Adrenal gland (tissue), 12 donors: ENCODE measurements around the gene CAND2. TPM values are rescaled to one million over a fixed set of nuclear protein-coding genes. Genes with fewer than 3 reads are reported as not detected.

ENCODE experiments used
- DNase-seq, 7 donors: peaks; one replicate each; pipeline ENCODE4 v3.0.0-alpha.2; 2019 to 2020
- H3K27ac ChIP-seq, 5 donors: fragments of 200-600 bp; sonication (generic) in 4 of 5; 1 replicate in 3 of 5; 2 replicates in 2 of 5; pipeline versions ENCODE4 v1.5.1 to v1.8.0; 2016 to 2020; ENCODE audit warnings: mild to moderate bottlenecking in 1 of 5
- H3K27me3 ChIP-seq: fragments of 200-600 bp; 2 replicates; pipeline ENCODE4 v1.8.0; 2021
- H3K36me3 ChIP-seq, 2 donors: fragments of 200-600 bp; replicated peaks in 1 of 2; 1 replicate in 1 of 2; 2 replicates in 1 of 2; pipeline versions ENCODE4 v1.5.1 to v1.8.0; 2018 to 2022
- H3K4me1 ChIP-seq, 2 donors: fragments of 200-600 bp; replicated peaks in 1 of 2; 1 replicate in 1 of 2; 2 replicates in 1 of 2; pipeline versions ENCODE4 v1.5.1 to v1.8.0; 2018 to 2021
- H3K4me3 ChIP-seq, 4 donors: fragments of 200-600 bp; sonication (generic) in 3 of 4; one replicate each; pipeline ENCODE4 v1.5.1; 2016 to 2018
- H3K9me3 ChIP-seq, 3 donors: fragments of 200-600 bp; sonication (generic) in 1 of 3; replicated peaks in 1 of 3; 1 replicate in 2 of 3; 2 replicates in 1 of 3; pipeline versions ENCODE4 v1.5.1 to v1.8.0; 2016 to 2021
- CTCF ChIP-seq, 6 experiments: fragments of 450-650 bp in 4 of 6; fragments of 200-600 bp in 2 of 6; sonication (generic) in 1 of 6; IDR thresholded peaks; 1 replicate in 5 of 6; 2 replicates in 1 of 6; pipeline versions ENCODE4 v1.5.1 to v1.8.0; 2016 to 2021; ENCODE audit warnings: antibody characterized with exemption in 6 of 6, mild to moderate bottlenecking in 2 of 6, moderate library complexity in 1 of 6
- POLR2A ChIP-seq, 2 donors: fragments of 450-650 bp; IDR thresholded peaks; one replicate each; pipeline ENCODE4 v1.6.1; 2017; ENCODE audit warnings: antibody characterized with exemption in 2 of 2, mild to moderate bottlenecking in 2 of 2, moderate library complexity in 1 of 2
- WGBS, 4 donors: extraction: QIAGEN DNeasy Blood & Tissue Kit in 2 of 4; methylation state at CpG; one replicate each; pipeline versions ENCODE4 v1.1.5 to v1.1.7; 2013 to 2017; 5-methylcytosine and 5-hydroxymethylcytosine counted together
- intact Hi-C, 2 donors: fragments of 100-400 bp; cut with DNase I; formaldehyde crosslinking; loops; one replicate each; pipeline versions ENCODE4 v1.14.1 to v1.15.0; 2022 to 2023
- polyA plus RNA-seq, 3 donors: library from polyadenylated mRNA; stranded (reverse); fragments of 200-250 nt in 2 of 3; fragments of 350-450 nt in 1 of 3; fragmentation: Illumina TruSeq in 1 of 3; extraction: RNeasy Lipid Tissue Mini Kit (QIAGEN cat#74804) in 1 of 3; gene quantifications; one replicate each; pipeline ENCODE4 v1.2.3, GENCODE V29; 2013 to 2014
- total RNA-seq, 9 donors: library from RNA; depleted of rRNA in 4 of 9; stranded (reverse); fragments of >200 nt in 4 of 9; fragments of 120-200 nt in 1 of 9; fragmentation: NEBNext Ultra II Directional in 1 of 9; extraction: Animal tissue kit (Norgen Biotek cat#: 25700) in 1 of 9; gene quantifications; one replicate each; pipeline versions ENCODE4 v1.1.0 to v1.2.4, GENCODE V29; 2013 to 2023
- donor health status: healthy with polysubstance abuse.
- donor health status: Bipolar disorder and iron deficiency.
- donor health status: DM: yes; HTN: yes; CAD: no.
- donor health status: DM: no; HTN: no; CAD: no.
- donor health status: DM: no; HTN: no; CAD: no.
- donor health status: DM: yes; HTN: yes; CAD: no.

The CAND2 gene
- total and polyA plus RNA-seq, 12 donors: 1.1 to 17.9 (median 7.6) TPM

GRCh38 chr3:12854565-12854964 lies 58.1 kb downstream of the CAND2 start:
- intact Hi-C loops: no loop called here
- Histone ChIP-seq H3K27me3 (no peaks in the 10 kb centered on the region), H3K4me1 (no peaks in the 10 kb centered on the region), H3K9me3 (no peaks in the 10 kb centered on the region), H3K27ac (no peak overlapping the region), H3K4me3 (no peak overlapping the region), H3K36me3 (no peaks in the 10 kb centered on the region)
- 24 to 58% (median 46%) methylated on average over 4 of the region's 4 CpGs for WGBS, 4 donors
- TF ChIP-seq CTCF (IDR thresholded peaks at IDR 0.05) (no peak), POLR2A (IDR thresholded peaks at IDR 0.05) (no peak)
- no peak for DNase-seq

- H3K27ac ChIP-seq: no peak overlapping the region
- no peaks in the 10 kb centered on the region for H3K27me3 ChIP-seq
- H3K4me3 ChIP-seq: no peak overlapping the region
- TF ChIP-seq POLR2A (IDR thresholded peaks at IDR 0.05): no peak
- TF ChIP-seq CTCF (IDR thresholded peaks at IDR 0.05): no peak
- H3K36me3 ChIP-seq: no peaks in the 10 kb centered on the region
- no peak for DNase-seq
- no peaks in the 10 kb centered on the region for H3K4me1 ChIP-seq
- 80 to 92% (median 84%) methylated on average over 1 to 5 of the region's 5 CpGs for WGBS, 4 donors
- no peaks in the 10 kb centered on the region for H3K9me3 ChIP-seq
- intact Hi-C loops: no loop called here
These were observed 60.1 kb downstream of the CAND2 start for GRCh38 chr3:12856626-12857025.

GRCh38 chr3:12859840-12860239 lies 63.4 kb downstream of the CAND2 start:
- Histone ChIP-seq H3K9me3 (no peaks in the 10 kb centered on the region), H3K4me1 (no peaks in the 10 kb centered on the region), H3K4me3 (no peak overlapping the region), H3K27me3 (no peaks in the 10 kb centered on the region), H3K36me3 (no peaks in the 10 kb centered on the region), H3K27ac (no peak overlapping the region)
- DNase-seq: no peak
- intact Hi-C loops: no loop called here
- TF ChIP-seq CTCF (IDR thresholded peaks at IDR 0.05): no peak
- WGBS, 4 donors: 74 to 82% (median 76%) methylated on average over 5 to 7 of the region's 7 CpGs

- no peaks in the 10 kb centered on the region for H3K36me3 ChIP-seq
- H3K27me3 ChIP-seq: no peaks in the 10 kb centered on the region
- no peaks in the 10 kb centered on the region for H3K9me3 ChIP-seq
- intact Hi-C loops: no loop called here
- DNase-seq: no peak
- H3K27ac ChIP-seq: no peak overlapping the region
- 84 to 85% (median 84%) methylated on average over 4 to 5 of the region's 5 CpGs for WGBS, 4 donors
- H3K4me1 ChIP-seq: no peaks in the 10 kb centered on the region
- H3K4me3 ChIP-seq: no peak overlapping the region
- TF ChIP-seq POLR2A (IDR thresholded peaks at IDR 0.05) (no peak), CTCF (IDR thresholded peaks at IDR 0.05) (no peak)
These were observed 65.1 kb downstream of the CAND2 start for GRCh38 chr3:12861611-12862010.
